Left colon (tissue), 2 donors: ENCODE measurements around the gene SCAF11. TPM values are rescaled to one million over a fixed set of nuclear protein-coding genes. Genes with fewer than 3 reads are reported as not detected.
"Not testable (repeated sequence)": the region's sequence is repeated elsewhere in the genome, so short reads cannot be mapped to it uniquely, and the experiment has no call there.

Experiments used
- ATAC-seq: fragments of 200-7000 bp; cut with Tn5 transposase; one replicate; pipeline ENCODE4 v1.9.1; 2020; ENCODE audit warnings: mild to moderate bottlenecking, moderate library complexity
- DNase-seq, 2 donors: peaks; one replicate each; pipeline ENCODE4 v3.0.0-alpha.2; 2020
- intact Hi-C, 2 donors: fragments of 100-400 bp; cut with DNase I in 1 of 2; cut with micrococcal nuclease in 1 of 2; formaldehyde crosslinking; loops; one replicate each; pipeline versions ENCODE4 v1.11.2 to v1.14.0; 2022; cut with DNase I, micrococcal nuclease
- long read RNA-seq: library from polyadenylated mRNA; unstranded; transcript quantifications from one replicate; pipeline ENCODE4 v2.0.0, GENCODE V29; 2021
- total RNA-seq, 2 donors: library from RNA; stranded (reverse); fragmentation: NEBNext Ultra II Directional; extraction: Animal tissue kit (Norgen Biotek cat#: 25700); gene quantifications; one replicate each; pipeline ENCODE4 v1.2.1, GENCODE V29; 2021
- donor health status: DM: no; HTN: no; CAD: no.
- donor health status: DM: yes; HTN: yes; CAD: no.

The SCAF11 gene, protein sequence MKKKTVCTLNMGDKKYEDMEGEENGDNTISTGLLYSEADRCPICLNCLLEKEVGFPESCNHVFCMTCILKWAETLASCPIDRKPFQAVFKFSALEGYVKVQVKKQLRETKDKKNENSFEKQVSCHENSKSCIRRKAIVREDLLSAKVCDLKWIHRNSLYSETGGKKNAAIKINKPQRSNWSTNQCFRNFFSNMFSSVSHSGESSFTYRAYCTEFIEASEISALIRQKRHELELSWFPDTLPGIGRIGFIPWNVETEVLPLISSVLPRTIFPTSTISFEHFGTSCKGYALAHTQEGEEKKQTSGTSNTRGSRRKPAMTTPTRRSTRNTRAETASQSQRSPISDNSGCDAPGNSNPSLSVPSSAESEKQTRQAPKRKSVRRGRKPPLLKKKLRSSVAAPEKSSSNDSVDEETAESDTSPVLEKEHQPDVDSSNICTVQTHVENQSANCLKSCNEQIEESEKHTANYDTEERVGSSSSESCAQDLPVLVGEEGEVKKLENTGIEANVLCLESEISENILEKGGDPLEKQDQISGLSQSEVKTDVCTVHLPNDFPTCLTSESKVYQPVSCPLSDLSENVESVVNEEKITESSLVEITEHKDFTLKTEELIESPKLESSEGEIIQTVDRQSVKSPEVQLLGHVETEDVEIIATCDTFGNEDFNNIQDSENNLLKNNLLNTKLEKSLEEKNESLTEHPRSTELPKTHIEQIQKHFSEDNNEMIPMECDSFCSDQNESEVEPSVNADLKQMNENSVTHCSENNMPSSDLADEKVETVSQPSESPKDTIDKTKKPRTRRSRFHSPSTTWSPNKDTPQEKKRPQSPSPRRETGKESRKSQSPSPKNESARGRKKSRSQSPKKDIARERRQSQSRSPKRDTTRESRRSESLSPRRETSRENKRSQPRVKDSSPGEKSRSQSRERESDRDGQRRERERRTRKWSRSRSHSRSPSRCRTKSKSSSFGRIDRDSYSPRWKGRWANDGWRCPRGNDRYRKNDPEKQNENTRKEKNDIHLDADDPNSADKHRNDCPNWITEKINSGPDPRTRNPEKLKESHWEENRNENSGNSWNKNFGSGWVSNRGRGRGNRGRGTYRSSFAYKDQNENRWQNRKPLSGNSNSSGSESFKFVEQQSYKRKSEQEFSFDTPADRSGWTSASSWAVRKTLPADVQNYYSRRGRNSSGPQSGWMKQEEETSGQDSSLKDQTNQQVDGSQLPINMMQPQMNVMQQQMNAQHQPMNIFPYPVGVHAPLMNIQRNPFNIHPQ (N-terminal part only)
- total RNA-seq, result 100 to 1,000 TPM in 1 of 2 donors, 10 to 100 TPM in 1; 97.9 to 103 TPM
- long read RNA-seq, full-length matches to known transcripts, result 10 of 121 reads
- long read RNA-seq, partial matches to known transcripts, result 89 of 121 reads
- long read RNA-seq, other reads (novel, unspliced or antisense), result 22 of 121 reads

DNA sequence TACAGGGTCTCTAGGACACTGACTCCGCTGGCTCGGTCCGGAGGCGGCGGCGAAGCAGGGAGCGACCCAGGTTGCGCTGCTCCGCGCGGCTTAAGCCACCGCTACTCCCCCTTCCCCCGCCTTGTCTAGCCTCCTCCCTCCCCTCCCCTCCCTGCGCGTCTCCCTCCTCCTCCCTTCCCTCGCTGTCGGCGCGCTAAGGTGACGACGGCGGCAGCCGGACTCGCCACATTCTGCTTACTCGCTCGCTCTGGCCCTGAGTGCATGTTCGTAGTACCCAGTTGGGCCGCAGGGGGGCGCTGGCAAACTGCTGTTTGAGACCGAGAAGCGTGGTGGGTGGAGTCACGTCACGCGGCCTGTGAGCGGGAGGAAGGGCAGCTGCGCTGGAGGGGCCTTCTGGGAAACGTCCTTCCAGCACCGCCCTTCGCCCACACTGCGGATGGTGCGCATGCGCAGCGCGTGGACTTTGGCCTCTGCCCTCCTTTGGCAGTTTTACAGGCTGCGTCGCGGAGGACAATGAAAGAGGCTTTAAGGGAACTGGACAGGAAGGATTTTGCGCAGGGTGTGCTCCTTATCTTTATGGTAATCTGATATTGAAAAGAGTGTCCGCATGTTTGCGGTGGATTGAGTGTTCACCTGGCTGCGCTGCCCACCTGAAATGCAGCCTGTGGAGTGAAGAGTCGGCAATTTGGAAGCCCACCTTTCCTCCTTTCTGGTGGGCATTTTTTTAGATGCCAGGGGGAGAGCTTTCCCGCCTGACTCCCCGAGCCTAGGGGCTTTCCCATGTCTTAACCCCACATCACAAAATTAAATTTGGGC is at the start of gene SCAF11:
Gene SCAF11, minus strand, starts transcription at position 107 of the 816 bp plus-strand sequence. CDS start 26,407 bp downstream, outside the sequence.
- DNase-seq (peak; percentile 100), ATAC-seq (peak; percentile 81)
- intact Hi-C loops, result loop anchor here in 1 of 2 donors (10.0 kb wide), 2 partner anchors 124 to 684 kb away; no protein-coding TSS in a partner anchor

DNA sequence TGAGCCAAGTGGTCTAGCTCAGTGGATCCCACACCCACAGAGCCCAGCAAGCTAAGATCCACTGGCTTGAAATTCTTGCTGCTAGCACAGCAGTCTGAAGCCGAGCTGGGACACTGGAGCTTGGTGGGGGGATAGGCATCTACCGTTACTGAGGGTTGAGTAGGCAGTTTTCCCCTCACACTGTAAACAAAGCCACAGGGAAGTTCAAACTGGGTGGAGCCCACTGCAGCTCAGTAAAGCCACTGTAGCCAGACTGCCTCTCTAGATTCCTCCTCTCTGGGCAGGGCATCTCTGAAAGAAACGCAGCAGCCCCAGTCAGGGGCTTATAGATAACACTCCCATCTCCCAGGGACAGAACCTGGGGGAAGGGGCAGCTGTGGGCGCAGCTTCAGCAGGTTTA is 46.7 kb upstream of the SCAF11 start:
- intact Hi-C loops, ATAC-seq, DNase-seq: not testable (repeated sequence)

DNA sequence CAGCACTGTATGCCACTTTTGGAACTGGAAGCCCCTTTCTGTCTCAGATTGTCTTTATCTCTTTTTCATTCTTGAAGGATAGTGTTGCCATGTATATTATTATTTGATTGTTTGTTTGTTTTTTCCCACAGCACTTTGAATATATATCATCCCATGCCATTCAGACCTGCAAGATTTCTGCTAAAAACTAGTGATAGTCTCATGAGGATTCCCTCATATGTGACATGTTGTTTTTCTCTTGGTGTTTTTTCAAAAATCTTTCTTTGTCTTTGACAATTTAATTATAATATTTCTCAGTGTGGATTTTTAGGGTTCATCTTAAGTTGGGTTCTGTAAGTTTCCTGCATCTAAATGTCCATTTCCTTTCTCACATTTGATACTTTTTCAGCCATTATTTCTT is 36.8 kb upstream of the SCAF11 start:
- no peak for ATAC-seq
- intact Hi-C loops, result no loop called here
- DNase-seq, result no peak

DNA sequence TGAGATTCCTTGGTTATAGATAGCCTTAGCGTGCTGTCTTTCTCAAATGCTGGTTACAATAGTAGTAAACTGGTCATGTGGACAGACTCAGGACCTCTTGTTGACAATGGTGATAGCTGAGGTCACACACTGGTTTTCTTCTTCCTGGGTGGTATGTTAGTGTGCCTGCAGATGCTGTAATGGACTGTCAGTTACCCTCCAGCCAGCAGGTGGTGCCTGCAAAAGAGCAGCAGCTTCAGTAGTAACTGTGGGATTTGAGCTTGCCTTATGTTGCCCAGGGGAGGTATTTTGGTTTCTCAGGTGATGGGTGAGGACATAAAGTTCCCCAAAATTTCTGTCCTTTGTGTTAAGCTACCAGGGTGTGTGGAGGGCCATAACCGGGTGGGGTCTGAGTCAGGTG is 33.7 kb upstream of the SCAF11 start:
- ATAC-seq (no peak), DNase-seq (no peak)
- intact Hi-C loops, result no loop called here

DNA sequence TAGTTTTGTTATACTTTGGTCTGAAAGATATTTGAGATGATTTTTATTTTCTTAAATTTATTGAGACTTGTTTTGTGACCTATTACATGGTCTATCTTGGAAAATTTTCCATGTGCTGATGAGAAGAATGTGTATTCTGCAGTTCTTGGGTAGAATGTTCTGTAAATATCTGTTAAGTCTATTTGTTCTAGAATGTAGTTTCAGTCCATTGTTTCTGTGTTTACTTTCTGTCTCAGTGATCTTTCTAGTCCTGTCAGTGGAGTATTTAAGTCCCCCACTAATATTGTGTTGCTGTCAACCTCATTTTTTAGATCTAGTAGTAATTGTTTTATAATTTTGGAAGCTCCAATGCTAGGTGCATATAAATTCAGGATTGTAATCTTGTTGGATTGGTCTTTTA is 30.4 kb upstream of the SCAF11 start:
- ATAC-seq (no peak), DNase-seq (no peak)
- intact Hi-C loops, result no loop called here

DNA sequence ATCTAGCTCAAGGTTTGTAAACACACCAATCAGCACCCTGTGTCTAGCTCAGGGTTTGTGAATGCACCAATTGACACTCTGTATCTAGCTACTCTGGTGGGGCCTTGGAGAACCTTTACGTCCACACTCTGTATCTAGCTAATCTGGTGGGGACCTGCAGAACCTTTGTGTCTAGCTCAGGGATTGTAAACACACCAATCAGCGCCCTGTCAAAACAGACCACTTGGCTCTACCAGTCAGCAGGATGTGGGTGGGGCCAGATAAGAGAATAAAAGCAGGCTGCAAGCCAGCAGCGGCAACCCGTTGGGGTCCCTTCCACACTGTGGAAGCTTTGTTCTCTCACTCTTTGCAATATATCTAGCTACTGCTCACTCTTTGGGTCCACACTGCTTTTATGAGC is 28.3 kb upstream of the SCAF11 start:
- DNase-seq, ATAC-seq, intact Hi-C loops: not testable (repeated sequence)

DNA sequence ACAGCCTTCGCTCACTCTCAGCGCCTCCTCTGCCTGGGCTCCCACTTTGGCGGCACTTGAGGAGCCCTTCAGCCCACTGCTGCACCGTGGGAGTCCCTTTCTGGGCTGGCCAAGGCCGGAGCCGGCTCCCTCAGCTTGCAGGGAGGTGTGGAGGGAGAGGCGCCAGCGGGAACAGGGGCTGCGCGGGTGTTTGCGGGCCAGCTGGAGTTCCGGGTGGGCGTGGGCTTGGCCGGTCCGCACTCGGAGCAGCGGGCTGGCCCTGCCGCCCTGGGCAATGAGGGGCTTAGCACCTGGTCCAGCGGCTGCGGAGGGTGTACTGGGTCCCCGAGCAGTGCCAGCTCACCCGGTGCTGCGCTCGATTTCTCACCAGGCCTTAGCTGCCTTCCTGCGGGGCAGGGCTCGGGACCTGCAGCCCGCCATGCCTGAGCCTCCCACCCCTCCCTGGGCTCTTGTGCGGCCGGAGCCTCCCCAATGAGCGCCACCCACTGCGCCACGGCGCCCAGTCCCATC is 27.5 kb upstream of the SCAF11 start:
- not testable (repeated sequence) for ATAC-seq

DNA sequence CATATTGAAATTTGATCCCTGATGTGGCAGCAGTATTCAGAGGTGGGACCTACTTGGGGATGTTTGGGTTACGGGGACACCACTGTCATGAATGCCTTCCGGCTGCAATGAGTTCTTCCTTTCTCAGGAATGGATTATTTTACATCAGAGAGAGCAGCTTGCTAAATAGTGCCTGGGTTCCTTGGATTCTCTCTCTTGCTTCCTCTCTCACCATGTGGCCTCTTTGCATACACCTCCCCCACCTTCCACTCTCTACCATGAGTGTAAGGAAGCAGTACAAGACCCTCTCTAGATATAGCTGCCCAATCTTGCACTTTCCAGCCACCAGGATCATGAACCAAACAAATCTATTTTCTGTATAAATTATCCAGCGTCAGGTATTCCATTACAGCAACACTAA is 15.4 kb upstream of the SCAF11 start:
- no peak for ATAC-seq
- intact Hi-C loops, result no loop called here
- DNase-seq, result no peak

More for the DNA sequence above, 27.5 kb upstream of the SCAF11 start:
- intact Hi-C loops, DNase-seq: not testable (repeated sequence)

DNA sequence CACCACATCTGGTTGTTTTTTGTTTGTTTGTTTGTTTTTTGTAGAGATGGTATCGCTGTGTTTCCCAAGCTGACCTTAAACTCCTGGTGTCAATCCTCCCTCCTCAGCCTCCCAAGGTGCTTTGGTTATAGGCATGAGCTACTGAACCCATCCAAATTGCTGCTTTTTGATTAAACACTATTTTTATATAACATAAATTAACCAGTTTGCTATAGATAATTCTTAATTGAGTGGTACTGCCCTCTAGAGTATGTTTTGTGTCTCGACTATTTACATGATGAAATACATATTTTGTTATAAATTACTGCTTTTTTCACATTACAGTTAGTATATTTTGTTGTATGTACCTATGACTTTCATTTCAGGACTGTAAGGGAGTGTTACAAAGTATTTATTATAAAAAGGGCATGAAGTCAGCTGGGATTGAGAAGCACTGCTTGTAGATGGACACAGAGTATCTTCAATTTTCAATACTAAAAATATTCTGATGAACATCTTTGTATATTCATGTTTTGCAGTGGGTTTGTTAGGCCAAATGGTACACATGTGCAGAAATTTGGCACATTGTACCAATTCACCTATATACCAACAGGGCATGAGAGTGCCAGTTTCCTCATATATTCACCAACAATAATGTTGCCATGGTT is 14.9 kb upstream of the SCAF11 start:
- intact Hi-C loops, result no loop called here
- ATAC-seq (no peak), DNase-seq (no peak)

DNA sequence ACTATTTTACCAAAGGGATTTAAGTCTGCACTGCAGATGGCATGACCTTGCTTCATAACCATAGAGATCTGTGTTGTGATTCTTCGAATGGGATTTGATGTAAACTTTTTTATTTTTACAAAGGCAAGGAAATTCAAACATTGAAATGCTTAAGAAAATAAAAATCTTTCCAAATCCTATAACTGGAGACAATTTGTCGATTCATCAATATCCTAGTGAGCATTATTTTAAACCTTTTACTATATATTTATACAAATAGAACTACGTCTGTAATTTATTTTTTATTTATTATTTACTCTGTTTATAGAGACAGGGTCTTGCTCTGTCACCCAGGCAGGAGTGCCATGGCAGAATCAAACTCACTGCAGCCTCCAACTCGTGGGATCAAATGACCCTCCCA is 14.3 kb upstream of the SCAF11 start:
- DNase-seq, result no peak
- intact Hi-C loops, result no loop called here
- no peak for ATAC-seq

DNA sequence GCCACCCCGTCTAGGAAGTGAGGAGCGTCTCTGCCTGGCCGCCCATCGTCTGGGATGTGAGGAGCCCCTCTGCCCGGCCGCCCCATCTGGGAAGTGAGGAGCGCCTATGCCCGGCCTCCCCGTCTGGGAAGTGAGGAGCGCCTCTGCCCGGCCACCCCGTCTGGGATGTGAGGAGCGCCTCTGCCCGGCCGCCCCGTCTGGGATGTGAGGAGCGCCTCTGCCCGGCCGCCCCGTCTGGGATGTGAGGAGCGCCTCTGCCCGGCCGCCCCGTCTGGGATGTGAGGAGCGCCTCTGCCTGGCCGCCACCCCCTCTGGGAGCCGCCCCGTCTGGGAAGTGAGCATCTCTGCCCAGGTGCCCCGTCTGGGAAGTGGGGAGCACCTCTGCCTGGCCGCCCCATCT is 9.7 kb upstream of the SCAF11 start:
- ATAC-seq, DNase-seq, intact Hi-C loops: not testable (repeated sequence)

DNA sequence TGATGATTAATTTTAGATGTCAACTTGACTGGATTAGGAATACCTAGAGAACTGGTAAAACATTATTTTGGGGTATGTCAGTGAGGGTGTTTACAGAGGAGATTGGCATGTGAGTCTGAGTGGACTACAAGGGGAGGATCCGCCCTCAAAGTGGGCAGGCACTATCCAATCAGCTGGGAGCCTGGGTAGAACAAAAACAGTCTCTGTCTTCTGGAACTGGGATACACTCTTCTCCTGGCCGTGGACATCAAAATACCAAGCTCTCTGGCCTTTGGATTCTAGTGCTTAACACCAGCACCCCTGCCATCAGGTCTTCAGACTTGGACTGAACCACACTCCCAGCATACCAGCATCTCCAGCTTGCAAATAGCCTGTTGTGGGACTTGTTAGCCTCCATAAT is 4.4 kb upstream of the SCAF11 start:
- ATAC-seq (no peak), DNase-seq (no peak)
- intact Hi-C loops, result loop anchor here in 1 of 2 donors (10.0 kb wide), 2 partner anchors 120 to 680 kb away; no protein-coding TSS in a partner anchor

DNA sequence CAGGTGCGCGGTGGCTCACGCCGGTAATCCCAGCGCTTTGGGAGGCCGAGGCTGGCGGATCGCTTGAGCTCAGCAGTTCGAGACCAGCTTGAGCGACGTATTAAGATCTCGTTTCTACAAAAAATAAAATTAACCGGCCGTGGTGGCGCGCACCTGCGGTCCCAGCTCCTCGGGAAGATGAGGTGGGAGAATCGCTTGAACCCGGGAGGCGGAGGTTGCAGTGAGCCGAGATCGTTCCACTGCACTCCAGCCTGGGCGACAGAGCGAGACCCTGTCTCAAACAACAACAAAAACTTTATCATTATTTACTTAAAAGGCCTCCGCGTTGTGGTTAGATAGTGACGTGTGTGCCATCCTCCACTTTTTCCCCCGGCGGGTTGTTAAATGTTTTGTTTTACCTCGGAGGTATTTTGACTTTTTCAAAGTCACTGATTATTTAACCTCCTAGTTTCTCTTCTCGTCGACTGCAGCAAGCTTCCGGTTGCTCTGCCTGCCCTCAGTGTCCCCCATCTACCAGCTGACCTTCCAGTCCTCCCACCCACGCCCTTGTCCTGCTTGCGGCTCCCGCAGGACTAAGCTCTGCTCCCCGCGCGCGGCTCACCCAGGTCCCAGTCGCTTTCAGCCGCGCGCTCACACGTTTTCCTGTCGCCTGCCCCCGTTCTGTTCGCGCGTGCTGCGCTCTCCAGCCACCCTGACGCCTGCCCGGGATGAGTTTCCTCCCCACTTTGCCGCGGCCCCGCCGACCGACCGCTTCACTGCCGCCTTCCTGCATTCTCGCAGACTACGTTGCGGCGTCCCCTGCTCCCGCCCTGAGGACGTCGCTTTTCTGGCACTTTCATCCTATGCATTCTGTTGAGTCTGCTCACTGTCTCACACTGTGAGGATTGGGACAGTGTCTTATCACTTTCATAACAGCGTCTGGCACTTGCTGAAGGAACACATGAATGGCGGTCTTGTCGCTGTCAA is 1.2 kb upstream of the SCAF11 start:
- intact Hi-C loops, result loop anchor here in 1 of 2 donors (10.0 kb wide), 2 partner anchors 123 to 683 kb away; no protein-coding TSS in a partner anchor
- ATAC-seq (peak; percentile 45), DNase-seq (peak; percentile 81)

DNA sequence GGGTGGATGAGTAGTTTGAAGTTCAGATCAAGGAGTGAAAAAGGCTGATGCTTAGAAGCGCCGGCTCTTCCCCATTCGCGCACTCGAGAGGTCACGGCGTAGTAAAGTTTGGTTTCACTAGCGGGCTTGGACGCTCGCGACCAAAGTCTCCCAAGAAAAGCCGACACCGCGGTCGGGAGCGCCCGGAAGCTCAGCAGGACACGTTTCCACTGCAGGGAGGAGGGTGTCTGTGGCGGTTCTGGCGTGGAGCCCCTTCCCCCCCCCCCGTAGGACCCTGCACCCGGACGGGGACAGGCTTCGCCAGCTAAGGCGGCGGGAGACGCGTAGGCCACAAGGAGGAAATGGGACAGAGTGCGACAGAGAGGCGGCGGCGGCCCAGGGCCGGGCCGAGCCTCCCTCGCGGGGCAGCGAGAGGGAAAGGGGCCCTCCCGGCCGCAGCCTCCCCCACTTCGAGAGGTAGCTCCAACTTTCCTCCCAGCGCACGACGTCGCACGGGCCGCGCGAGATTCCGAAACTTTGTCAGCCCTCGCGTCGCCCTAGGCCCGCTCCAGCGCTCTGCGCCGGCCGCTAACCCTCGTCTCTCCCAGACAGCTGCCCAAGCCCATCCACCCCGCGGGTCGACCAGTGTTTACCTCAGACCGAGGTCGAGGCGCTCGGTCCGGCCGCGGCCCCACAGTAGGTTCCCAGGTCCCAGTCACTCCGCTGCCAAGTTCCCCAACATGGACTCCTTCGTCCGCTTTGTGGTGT is 480 bp downstream of the SCAF11 start:
- DNase-seq, result peak; percentile 71 to 80
- ATAC-seq, result peak; percentile 48
- intact Hi-C loops, result loop anchor here in 1 of 2 donors (10.0 kb wide), 2 partner anchors 125 to 685 kb away; no protein-coding TSS in a partner anchor

DNA sequence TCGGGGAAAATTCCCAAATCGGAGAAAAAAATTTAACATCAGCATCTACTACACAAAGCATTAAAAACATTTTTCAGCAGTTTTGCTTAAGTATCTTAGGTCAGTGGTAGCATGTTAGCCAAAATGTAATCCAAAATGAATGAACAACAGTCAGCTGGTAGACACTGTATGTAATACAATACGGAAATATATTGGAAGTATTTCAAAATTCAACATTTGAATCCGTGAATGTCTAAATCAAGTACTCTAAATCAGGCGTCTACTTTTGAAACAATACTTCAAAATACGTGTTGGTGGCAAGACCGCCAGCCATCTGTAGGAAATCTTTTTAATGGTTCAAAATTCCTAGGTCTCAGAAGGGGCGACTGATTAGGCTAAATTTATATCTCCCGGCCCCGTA is 1.1 kb downstream of the SCAF11 start:
- DNase-seq (no peak), ATAC-seq (no peak)
- intact Hi-C loops, result no loop called here
